Right lobe of liver (tissue), 4 donors: ENCODE measurements around the gene ARHGAP22.

ENCODE experiments used
- POLR2A ChIP-seq: fragments of 450-650 bp; IDR thresholded peaks from one replicate; pipeline ENCODE4 v1.6.1; 2017; ENCODE audit warnings: antibody characterized with exemption, mild to moderate bottlenecking
- TF ChIP-seq, protein P1 (sequence below), 4 donors: fragments of 200-600 bp in 3 of 4; fragments of 450-650 bp in 1 of 4; IDR thresholded peaks; one replicate each; pipeline versions ENCODE4 v1.5.1 to v1.8.0; 2016 to 2022; ENCODE audit warnings: antibody characterized with exemption in 4 of 4, mild to moderate bottlenecking in 2 of 4
- donor health status: DM: no; HTN: no; CAD: no.
- donor health status: DM: no; HTN: no; CAD: no.
- donor health status: DM: no; HTN: yes; CAD: no.

GRCh38 chr10:48611133-48611532 lies 6.3 kb upstream of the ARHGAP22 start:
- TF ChIP-seq, protein P1, sequence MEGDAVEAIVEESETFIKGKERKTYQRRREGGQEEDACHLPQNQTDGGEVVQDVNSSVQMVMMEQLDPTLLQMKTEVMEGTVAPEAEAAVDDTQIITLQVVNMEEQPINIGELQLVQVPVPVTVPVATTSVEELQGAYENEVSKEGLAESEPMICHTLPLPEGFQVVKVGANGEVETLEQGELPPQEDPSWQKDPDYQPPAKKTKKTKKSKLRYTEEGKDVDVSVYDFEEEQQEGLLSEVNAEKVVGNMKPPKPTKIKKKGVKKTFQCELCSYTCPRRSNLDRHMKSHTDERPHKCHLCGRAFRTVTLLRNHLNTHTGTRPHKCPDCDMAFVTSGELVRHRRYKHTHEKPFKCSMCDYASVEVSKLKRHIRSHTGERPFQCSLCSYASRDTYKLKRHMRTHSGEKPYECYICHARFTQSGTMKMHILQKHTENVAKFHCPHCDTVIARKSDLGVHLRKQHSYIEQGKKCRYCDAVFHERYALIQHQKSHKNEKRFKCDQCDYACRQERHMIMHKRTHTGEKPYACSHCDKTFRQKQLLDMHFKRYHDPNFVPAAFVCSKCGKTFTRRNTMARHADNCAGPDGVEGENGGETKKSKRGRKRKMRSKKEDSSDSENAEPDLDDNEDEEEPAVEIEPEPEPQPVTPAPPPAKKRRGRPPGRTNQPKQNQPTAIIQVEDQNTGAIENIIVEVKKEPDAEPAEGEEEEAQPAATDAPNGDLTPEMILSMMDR (IDR thresholded peaks at IDR 0.05): no peak
- no peak for TF ChIP-seq POLR2A
